HG03103 (cell line): ENCODE measurements around the gene XYLB.
"Not testable (repeated sequence)": the region's sequence is repeated elsewhere in the genome, so short reads cannot be mapped to it uniquely, and the experiment has no call there.

ENCODE experiments used
- ATAC-seq: cut with Tn5 transposase; IDR thresholded peaks from one replicate; pipeline ENCODE4 v1.9.1; 2021; ENCODE audit warnings: low read depth; ENCODE audit not compliant: unreplicated experiment

XYLB gene

DNA sequence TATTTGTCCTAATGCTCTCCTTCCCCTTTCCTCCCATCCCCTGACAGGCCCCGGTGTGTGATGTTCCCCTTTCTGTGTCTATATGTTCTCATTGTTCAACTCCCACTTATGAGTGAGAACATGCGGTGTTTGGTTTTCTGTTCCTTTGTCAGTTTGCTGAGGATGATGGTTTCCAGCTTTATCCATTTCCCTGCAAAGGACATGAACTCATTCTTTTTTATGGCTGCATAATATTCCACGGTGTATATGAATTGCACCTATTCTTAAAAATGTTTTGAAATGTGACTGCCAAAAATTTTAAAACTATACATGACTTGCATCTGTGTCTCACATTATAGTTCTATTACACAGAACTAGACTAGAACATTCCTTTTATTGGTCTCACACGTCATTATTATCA, 25.9 kb upstream of the XYLB start:
- not testable (repeated sequence) for ATAC-seq

DNA sequence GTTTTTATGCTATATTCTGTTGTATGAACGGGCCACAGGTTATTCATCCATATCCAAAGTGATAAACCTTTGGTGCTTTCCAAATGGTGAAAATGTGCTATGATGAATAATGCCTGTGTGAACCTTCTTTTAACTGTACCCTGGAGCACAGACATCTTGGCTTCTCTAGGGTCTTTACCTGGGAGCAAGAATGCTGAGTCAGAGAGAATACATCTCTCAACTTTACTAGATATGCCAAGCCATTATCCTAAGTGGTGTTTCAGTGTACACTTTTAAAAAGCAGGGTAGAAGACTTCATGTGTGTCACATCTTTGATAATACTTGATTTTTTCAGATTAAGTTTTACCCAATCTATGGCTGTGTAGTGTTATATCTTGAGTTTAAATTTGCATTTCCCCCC, 23.5 kb upstream of the XYLB start:
- no peak for ATAC-seq

DNA sequence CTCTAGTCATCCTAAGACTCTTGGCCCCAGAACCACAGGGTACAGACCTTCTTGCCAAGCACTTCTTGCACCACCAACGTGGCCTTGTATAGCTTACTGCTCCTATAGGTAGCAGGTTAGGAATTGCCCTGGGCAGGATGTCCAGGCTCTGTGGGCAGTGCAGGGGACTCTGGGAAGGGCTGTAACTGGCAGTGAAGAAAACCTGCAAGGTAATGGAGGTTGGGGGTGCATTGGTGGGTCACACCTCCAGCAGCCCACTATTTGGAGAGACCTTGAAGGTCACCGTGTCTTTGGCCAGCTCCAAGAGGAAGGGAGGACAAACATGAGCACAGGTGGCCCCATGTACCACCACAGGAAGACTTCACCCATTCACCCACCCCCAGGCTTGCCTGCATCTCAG, 21.3 kb upstream of the XYLB start:
- no peak for ATAC-seq

DNA sequence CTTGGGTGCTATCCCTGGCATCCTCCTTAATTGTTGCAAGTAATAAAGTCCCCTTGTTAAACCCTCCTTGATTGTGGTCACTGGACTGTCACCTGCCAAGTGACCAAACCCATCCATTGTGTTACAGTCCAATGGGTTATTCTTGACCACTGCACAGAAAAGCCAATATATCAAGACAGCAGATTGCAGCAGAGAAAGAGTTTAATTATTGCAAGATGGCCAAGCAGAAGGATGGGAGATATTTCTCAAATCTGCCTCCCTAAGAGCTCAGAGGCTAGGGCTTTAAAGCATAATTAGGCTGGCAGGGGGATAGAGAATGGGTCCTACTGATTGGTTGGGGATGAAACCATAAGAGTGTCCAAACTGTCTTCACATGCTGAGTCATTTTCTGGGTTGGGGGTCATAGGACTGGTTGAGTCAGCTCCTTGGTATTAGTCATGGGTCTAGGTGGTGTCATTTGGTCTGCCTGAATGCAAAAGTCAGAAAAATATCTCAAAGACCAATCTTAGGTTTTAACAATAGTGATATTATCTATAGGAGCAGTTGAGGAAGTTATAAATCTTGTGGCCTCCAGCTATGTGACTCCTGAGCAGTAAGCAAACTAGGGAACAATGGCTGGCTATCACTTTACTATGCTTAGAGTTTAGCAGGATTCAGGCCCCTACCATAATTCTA, 19.1 kb upstream of the XYLB start:
- ATAC-seq, result no peak

DNA sequence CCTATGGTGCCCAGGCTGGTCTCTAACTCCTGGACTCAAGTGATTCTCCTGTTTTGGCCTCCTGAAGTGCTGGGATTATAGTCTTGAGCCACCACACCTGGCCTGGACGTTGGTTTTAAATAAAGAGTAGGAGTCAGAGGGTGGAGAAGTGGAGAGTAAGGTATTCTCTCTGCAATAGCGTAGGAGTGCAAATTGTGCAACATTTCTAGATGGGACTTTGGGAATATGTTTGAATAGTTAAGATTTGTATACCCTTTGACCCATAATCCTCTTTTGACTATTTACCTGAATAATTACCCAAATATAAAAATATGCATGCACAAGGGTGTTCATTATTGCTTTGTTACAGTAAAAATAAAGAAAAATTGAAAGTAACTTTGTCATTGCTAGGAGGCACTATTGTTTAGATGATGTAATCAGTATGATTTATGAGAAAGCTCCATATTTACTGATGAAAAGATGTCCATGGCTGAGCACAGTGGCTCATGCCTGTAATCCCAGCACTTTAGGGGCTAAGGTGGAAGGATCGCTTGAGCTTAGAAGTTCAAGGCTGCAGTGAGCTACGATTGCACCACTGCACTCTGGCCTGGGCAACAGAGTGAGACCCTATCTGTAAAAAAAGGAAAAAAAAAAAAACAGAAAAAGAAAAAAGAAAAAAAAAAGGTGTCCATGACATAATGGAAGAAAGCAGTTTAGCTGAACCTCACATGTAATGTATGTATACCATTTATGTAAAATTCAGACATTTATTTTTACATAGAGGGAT, 15.1 kb upstream of the XYLB start:
- no peak for ATAC-seq

DNA sequence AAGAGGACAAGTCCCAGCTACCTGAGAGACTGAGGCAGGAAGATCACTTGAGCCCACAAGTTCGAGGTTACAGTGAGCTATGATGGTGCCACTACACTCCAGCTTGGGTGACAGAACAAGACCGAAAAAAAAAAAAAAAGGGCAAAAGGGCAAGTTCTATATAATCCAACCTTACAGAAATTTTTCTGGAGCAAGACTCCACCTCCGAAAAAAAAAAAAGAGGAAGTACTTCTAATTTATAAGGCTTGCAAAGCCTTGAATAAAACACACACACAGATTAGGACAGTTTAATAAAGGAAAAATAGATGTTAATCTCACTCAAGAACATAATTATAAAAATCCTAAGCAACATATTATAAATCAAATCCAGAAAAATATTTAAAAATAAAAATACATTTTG, 14.4 kb upstream of the XYLB start:
- ATAC-seq, result no peak

DNA sequence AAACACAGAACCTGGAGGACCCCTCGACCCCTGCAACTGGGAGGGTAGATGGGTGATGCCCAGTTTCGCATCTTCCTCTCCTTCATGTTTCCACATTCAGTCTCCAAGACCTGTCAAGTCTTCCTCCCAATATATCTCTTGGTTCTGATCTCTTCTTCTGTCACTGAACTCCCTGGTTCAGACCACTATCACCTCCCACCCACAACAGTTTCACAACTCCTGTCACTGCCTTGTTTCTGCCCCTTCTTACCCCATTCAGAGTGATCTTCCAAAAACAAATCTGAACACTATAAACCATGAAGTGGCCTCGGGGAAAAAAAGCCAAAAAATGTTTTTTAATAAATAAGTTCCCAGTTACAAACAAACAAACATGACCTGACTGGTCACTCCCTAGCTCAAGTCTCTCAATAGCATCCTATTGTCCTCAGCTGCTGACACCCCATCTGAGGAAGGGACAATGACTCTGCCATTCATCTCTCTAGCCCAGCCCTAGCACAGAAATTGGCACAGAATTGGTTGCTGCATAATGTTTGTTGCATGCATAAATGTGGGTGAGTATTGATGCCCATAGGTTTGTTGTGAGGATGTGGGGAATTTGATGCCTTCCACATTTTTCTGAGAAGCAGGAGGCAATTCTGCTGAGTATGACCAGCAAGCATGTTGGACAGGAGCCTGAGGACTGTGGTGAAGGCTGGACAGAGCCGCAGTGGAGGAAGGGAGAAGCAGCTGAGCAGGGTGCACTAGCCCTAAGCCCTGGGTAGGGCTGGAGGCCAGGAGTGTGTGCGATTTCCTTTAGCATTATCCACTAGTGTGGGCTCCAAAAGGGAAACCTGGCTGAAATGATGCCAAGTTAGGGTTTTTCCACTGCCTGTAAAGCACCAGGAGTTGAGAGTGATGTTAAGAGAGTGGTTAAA, 12.2 kb upstream of the XYLB start:
- ATAC-seq, result no peak

DNA sequence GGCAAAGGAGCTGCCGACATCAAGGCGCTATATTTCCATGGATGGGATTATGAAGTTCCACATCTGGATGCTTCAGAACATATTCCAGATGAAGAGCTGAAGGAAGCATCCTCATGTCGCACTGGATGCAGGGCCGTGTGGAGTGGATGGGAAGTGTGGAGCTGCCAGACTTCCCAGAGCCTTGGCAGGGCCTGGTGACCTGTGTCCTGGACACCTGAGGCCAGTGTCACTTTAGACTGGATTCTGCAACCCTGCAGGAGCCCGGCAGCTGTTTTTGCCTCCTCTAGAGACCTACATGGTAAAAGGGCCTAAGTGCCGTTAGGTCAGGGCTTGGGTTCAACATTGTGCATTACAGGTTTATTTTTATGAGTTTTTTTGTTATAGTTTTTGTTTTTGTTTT, 11.3 kb upstream of the XYLB start:
- no peak for ATAC-seq

DNA sequence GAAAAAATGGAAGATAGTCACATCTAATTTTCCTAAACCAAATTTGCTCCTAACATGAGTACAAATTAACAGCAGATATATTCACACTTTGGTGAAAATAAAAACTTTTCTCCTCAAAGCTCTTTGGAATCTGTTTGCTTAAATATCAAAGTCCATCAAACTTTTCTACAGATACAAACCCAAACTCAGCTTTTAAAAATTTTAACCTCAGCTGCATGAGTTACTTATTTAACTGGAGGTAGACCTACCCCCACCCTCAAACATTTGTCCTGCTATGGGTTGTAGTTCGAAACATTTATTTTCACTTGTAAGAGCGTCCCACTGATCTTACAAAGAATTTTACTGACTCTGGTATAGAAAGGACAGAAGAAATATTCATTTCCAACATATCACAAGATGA, 8.9 kb upstream of the XYLB start:
- no peak for ATAC-seq

DNA sequence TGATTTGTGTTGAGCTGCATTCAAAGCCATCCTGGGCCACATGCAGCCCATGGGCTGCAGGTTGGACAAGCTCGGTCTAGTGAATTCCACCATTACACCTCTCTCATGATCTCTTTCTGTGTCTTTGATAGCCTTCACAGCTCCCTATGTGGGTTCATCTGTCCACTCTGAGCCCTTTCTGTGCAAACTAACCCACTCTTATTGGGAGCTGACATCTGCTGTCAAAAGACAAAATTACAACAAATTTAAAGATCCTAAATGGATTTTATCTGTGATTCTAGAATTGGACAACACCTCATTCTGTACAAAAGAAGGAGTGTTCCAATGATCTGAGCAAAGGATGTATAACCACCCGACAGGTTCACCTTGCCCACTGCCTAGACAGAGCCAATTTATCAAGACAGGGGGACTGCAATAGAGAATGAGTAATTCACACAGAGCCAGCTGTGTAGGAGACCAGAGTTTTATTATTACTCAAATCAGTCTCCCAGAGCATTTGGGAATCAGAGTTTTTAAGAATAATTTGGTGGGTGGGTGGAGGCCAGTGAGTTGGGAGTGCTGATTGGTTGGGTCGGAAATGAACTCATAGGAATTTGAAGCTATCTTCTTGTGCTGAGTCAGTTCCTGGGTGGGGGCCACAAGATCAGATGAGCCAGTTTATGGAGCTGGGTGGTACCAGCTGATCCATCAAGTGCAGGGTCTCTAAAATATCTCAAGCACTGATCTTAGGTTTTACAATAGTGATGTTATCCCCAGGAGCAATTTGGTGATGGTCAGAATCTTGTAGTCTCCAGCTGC, 2.6 kb upstream of the XYLB start:
- ATAC-seq, result no peak

DNA sequence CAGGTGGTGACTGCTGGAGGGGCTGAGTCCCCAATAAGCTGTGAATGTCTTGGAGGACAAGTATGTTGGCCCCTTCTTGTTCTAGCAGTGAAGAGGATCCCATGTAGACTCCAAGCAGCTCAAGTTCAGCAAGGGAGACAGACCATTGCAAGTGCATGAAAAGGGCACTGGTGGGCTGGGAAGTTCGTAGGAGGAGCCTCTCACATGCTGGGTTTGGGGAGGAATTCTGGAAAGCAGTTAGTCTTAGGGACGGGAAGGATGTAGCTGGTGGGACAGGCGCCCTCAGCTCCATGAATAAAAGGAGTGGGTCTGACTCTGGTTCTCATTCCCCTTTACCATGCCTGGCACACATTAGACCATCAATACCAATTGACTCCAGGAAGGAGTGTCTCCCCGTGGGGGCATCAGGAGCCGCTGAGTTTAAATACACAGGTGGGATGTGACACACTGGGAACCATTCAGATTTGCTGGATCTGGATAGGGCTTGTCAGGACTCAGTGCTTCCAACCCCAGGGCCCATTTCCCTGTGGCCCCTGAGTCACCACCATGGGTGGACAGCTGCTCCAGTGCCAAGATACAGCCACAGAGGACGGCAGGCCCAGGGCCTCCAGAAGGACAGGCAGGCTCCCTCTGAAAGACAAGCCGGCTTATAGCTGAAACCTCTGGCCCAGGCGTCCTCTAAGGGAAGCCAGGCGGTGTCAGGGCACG, 552 bp upstream of the XYLB start:
- ATAC-seq, result no peak

DNA sequence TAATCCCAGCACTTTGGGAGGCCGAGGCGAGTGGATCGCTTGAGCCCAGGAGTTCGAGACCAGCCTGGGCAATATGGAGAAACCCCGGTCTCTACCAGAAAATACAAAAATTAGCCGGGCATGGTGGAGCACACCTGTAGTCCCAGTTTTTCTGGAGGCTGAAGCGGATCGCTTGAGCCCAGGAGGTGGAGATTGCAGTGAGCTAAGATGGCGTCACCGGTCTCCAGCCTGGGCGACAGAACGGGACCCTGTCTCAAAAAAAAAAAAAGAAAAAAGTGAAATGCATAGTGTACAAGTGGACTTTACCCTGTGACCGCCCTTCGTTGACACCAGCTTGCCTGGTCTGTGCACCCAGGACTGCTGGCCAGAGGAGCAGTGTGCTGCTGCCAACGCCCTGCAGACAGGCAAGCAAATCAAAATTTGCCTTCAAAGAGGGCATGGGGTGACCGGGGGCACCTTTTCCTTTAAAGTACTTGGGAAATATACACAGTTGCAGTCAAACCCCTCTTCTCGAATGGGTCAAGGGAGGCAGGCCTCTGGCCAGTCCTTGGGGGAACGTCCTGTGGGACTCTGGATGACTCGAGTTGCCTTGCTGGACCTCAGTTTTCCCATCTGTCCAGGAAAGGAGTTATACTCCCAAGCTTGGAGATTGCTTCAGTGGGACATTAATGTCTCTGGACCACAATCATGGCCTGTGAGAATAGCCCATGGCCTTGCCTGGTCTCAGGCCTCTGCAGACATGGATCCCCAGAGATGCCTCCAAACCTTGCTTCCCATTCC, 1.0 kb downstream of the XYLB start:
- no peak for ATAC-seq

DNA sequence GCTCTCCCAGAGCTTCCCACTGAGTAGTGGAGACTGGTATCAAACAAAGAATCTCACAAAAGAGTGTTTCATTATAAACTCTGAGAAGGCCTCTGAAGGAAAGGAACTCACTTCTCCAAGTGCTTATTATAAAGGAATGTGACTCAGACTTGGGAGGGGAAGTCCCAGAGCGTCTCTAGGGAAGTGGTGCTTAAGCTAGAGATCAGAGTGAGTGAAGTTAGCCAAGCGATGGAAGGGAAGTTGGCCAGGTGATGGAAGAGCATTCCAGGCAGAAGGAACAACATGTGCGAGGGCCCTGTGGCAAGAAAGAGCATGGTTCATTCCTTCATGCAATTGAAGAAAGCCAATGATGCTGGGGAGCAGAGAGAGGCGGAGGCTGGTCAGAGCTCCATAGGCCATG, 2.3 kb downstream of the XYLB start:
- no peak for ATAC-seq

DNA sequence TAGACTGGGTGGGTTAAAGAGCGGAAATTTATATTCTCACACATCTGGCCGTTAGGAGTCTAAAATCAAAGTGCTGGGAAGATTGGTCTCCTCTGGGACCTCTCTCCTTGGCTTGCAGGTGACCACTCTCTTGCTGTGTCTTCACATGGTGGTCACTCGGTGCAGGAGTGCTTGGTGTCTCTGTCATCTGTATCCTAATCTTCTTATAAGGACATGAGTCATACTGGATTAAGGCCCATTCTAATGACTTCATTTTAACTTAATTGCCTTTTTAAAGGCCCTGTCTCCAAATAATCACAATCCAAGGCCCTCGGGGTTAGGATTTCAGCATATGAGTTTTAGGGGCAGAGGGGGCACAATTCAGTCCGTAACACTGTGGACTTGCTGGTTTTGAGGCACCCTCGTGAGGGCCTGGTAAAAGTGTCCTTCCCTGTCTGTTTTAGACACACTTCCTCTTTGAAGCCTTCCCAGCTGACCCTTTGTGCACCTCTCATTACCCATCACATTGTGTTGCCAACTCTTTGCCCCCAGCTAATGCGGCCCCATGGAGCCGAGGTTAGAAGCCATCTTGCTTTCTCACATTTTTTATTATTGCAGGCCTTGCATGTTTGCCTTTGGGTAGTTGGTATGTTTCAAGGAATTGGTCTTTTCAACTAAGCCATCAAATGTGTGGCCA, 3.2 kb downstream of the XYLB start:
- ATAC-seq, result no peak

DNA sequence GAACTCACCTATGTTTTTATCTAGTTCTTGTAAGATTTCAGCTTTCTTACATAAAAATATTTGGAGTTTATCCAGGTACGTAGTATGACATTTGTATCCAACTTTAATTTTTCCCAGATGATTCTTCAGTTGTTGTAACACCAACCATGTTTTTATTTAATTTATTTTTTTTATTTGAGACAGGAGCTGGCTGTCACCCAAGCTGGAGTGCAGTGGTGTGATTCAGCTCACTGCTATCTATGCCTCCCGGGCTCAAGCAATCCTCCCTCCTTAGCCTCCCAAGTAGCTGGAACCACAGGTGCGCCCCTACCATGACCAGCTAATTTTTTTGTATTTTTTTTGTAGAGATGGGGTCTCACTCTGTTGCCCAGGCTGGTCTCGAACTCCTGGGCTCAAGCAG, 6.6 kb downstream of the XYLB start:
- no peak for ATAC-seq

DNA sequence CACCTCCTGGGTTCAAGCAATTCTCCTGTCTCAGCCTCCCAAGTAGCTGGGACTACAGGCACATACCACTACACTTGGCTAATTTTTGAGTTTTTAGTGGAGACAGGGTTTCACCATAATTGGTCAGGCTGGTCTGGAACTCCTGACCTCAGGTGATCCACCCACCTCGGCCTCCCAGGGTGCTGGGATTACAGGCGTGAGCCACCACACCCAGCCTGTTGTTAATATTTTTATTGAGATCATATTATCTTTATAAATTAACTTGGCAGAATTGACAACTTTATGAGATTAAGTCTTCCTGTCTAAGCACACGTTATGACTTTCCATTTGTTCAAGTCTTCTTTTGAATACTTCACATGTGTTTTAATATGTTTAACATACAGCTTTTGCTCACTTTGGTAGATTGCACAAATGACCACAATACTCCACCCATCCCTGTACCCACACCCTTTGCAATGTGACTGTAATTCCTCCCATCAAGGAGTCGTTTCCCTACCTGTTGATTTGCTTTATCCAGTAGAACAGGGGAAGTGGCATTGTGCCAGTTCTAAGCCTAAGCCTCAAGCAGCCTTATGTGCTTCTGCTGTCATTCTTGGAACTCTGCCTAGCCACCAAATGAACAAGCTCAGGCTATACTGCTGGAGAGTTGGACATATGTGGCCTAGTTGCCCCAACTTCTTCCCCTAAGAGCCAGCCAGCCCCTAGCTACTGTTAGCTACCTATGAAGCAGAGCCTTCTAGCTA, 8.2 kb downstream of the XYLB start:
- no peak for ATAC-seq

DNA sequence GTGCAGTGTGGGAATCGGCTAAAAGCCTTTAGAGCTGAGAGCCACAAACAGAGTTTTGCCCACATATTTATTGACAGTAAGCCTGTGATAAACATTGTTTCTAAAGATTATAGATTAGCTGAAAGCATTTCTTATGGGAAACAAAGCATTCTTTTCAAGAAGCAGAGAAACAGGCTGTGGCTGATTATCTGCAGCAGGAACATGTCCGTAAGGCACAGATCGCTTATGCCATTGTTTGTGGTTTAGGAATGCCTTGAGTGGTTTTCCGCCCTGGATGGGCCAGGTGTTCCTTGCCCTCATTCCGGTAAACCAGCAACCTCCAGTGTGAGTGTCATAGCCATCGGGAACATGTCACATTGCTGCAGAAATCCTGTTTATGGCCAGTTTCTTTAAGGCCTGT, 12.5 kb downstream of the XYLB start:
- no peak for ATAC-seq

DNA sequence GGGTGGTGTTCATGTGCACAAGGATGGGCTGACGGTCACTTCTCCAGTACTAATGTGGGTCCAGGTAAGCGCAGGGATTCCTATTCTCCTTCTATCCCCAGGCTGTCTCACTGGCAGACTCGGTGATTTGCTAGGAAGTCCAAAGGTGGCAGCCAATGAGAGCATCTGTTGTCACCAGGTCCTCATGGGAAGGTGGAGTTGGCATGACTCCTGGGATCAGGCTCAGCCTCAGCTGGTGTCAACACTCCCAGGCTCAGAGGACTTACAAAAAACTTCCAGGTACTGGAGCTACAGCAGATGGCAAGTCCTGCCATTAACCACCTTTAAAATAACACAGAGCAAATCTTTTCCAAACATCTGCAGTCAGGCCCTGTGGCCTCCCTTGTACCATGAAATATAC, 13.8 kb downstream of the XYLB start:
- no peak for ATAC-seq
